Stimulated activated CD8-positive, alpha-beta memory T cell treated with anti-CD3 and anti-CD28 coated beads, Interleukin-7, amount 100 ng/mL, for 4 hours (primary cell): ENCODE data around the gene NPW.
A peak's percentile ranks its signal among the peaks of the same experiment; 100 is the strongest.

Source experiments
- DNase-seq, 2 donors: peaks; one replicate each; pipeline ENCODE4 v3.0.0-alpha.2; 2020; ENCODE audit warnings: low read depth in 2 of 2

The NPW gene

GRCh38 chr16:2019518-2019920, at the start of gene NPW:
Gene NPW, plus strand, starts transcription at chr16:2019785.
- no peak for DNase-seq

- DNase-seq = peak; percentile 92 to 97
Observed at GRCh38 chr16:1971796-1972489, 47.6 kb upstream of the NPW start, which contains the start of gene TBL3. Gene TBL3, plus strand, starts transcription at chr16:1972053. Its CDS starts 112 bp downstream, at chr16:1972165.

- no peak for DNase-seq
Observed at GRCh38 chr16:1972490-1972877, 47.1 kb upstream of the NPW start.

- DNase-seq = no peak
Observed at GRCh38 chr16:1973461-1974156, 46.0 kb upstream of the NPW start.

- DNase-seq = no peak
Observed at GRCh38 chr16:1974157-1975070, 45.2 kb upstream of the NPW start.

- no peak for DNase-seq
Observed at GRCh38 chr16:1975432-1976215, 44.0 kb upstream of the NPW start.

GRCh38 chr16:1976216-1976520, 43.4 kb upstream of the NPW start:
- DNase-seq = no peak

GRCh38 chr16:1976951-1977874, 42.4 kb upstream of the NPW start:
- DNase-seq = no peak

- DNase-seq = no peak
Observed at GRCh38 chr16:1977875-1978268, 41.7 kb upstream of the NPW start.

- no peak for DNase-seq
Observed at GRCh38 chr16:1978476-1979120, 41.0 kb upstream of the NPW start.

- DNase-seq = peak in 1 of 2 donors; percentile 49
Observed at GRCh38 chr16:1979271-1980029, 40.1 kb upstream of the NPW start.

- no peak for DNase-seq
Observed at GRCh38 chr16:1980030-1980769, 39.4 kb upstream of the NPW start.

- no peak for DNase-seq
Observed at GRCh38 chr16:1980770-1981087, 38.9 kb upstream of the NPW start.

- no peak for DNase-seq
Observed at GRCh38 chr16:1981398-1981836, 38.2 kb upstream of the NPW start, which contains the start of gene NOXO1. Gene NOXO1, minus strand, starts transcription at chr16:1981469. Its CDS starts 290 bp downstream, at chr16:1981179.

- DNase-seq = no peak
Observed at GRCh38 chr16:1982013-1982433, 37.6 kb upstream of the NPW start.

- no peak for DNase-seq
Observed at GRCh38 chr16:1982991-1983543, 36.5 kb upstream of the NPW start.

GRCh38 chr16:1983544-1984346, 35.8 kb upstream of the NPW start, which contains the start of gene GFER:
Gene GFER, plus strand, starts transcription at chr16:1984193. Its CDS starts 26 bp downstream, at chr16:1984219.
- peak in 1 of 2 donors; percentile 65 for DNase-seq
